HTERT RPE-1 (cell line): ENCODE measurements around the gene EFNA3.
"Not testable (repeated sequence)": the region's sequence is repeated elsewhere in the genome, so short reads cannot be mapped to it uniquely, and the experiment has no call there.

ENCODE experiments used
- in situ Hi-C: fragments of 300-500 bp; cut with MboI; formaldehyde crosslinking; loops from 4 replicates; pipeline ENCODE4 v1.14.3; 2020; ENCODE audit warnings: low sequenced_read_pairs

EFNA3 gene

GRCh38 chr1:155108296-155108695 lies 29.7 kb downstream of the EFNA3 start:
- in situ Hi-C loops: no loop called here

DNA sequence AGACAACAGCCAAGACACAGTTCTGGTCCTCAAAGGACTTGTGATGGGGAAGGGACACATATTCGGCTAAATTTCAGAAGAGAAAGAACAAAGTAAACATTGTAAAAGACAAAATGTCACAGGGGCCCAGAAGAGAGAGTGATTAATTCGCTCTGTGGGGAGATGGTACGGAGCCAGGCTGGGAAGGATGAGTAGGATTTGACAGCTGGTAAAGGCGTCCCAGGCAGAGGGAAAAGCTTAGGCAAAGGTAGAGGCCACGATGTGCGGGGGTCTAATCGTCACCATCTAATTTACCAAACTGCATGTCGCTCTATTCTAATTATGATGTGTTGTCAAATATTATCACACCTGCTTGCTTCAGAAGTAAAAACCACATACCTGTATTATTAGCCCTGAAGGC lies 31.7 kb downstream of the EFNA3 start:
- in situ Hi-C loops: no loop called here

- in situ Hi-C loops: no loop called here
Measured at GRCh38 chr1:155110826-155111225, 32.2 kb downstream of the EFNA3 start.

- in situ Hi-C loops: no loop called here
Measured at GRCh38 chr1:155113450-155113980, 34.9 kb downstream of the EFNA3 start.

- in situ Hi-C loops: no loop called here
Measured at GRCh38 chr1:155116113-155116764, 37.6 kb downstream of the EFNA3 start.

DNA sequence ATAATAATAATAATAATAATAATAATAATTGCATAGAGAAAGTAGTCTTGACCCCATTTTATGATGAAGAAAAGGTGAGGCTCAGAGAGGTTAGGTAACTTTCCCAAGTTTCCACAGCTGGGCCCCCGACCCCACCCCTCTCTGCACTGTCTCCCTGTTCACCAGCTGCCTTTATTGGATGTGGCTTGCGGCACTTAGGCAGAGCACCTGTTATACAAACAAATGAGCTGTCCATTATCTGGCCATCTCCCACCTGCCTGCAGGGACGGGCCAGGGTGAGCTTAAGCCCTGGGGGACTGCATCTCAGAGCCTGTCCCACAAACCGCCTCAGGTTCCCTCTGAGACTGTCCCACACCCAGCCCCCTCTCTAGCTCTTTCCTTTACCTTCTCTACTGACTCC lies 39.0 kb downstream of the EFNA3 start:
- in situ Hi-C loops: no loop called here

DNA sequence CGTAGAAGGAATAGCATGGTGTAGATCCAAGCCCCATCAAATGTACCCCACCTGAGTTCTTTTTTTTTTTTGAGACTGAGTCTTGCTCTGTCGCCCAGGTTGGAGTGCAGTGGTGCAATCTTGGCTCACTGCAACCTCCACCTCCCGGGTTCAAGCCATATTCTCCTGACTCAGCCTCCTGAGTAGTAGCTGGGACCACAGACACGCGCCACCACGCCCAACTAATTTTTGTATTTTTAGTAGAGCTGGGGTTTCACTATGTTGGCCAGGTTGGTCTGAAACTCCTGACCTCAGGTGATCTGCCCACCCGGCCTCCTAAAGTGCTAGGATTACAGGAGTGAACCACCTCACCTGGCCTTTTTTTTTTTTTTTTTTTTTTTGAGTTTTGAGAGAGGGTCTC lies 39.5 kb downstream of the EFNA3 start:
- in situ Hi-C loops: not testable (repeated sequence)

DNA sequence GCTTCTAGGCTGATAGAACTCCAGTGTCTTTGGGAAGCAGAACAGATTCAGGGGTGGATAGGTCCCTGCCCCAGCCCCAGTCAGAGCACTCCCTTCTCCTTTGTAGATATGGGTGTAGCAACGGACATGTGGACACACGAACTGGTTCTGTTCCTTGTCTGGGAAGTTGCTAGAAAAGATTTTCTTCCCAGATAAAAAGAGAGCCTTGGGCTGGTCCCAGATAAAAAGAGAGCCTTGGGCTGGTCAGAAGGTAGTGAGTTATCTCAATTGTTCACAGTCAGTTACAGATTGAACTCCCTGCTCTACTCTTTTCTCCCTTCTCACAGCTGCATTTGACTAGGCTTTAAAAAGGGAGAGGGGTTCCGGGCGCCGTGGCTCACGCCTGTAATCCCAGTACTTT lies 41.6 kb downstream of the EFNA3 start:
- in situ Hi-C loops: no loop called here

DNA sequence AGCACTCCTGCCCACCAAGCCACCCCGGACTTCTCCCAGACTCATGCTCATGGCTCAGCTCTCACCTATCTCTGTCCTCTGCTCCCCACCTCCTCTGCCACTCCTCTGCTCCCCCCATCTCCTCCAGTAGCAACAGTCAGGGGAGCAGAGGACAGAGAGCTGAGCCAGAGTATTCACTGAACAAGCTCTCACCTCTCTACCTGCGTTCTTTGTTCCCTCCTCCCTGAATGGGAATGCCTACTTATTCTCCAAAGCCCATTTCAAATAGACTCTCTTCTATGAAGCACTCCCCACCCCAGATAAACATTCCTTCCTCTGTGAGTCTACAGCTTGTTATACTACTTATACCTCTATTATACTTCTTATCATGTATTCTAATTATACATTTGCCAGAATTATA lies 42.6 kb downstream of the EFNA3 start:
- in situ Hi-C loops: no loop called here

DNA sequence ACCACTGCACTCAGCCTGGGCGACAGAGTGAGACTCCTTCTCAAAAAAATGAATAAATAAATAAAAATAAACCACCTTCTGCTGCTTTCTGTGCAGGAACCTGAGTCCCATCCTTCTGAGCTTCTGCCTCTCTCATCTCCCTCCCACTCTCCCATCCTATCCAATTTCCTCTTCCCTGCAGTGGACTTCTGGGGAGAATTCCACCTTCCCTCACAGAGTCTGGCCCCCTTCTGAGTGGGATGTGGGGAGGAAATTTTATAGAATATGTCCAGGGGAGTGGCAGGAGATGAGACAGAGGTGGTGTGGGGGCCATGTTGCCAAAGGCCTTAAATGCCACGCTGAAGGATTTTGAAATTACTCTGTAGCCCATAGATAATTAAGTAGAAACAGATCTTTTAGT lies 43.7 kb downstream of the EFNA3 start:
- in situ Hi-C loops: no loop called here

GRCh38 chr1:155123801-155124200 lies 45.2 kb downstream of the EFNA3 start:
- in situ Hi-C loops: no loop called here

- in situ Hi-C loops: no loop called here
Measured at GRCh38 chr1:155124503-155125463, 46.1 kb downstream of the EFNA3 start.

- in situ Hi-C loops: no loop called here
Measured at GRCh38 chr1:155125511-155125945, 46.9 kb downstream of the EFNA3 start.

DNA sequence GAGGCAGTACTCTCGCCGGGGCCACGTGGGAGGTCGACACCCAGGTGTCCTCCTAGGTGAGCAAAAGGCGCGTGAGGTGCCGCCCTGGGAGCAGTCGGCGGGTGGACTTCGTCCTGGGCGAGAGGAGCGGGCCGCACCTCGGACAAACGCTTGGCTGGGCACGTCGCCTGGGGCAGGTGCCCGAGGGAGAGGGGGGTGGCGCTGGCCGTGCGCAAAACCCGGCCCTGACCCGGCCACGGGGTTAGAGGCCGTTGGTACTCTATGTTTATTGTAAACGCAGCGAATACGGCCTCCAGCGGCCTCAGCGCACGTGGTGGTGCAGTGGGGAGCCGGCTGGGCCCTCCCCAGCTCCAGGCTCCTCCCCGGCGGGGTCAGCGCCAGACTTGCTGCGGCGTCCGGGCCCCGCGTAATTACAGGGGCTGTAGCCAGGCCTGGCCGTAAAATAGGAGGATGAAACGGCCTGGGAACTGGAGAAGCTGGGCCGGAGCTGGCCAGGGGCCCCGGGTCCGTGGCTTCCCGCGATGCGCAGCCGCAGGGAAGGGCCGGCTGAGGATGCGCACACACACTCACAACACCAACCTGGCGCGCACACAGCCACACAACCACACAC lies 47.4 kb downstream of the EFNA3 start:
- in situ Hi-C loops: no loop called here

DNA sequence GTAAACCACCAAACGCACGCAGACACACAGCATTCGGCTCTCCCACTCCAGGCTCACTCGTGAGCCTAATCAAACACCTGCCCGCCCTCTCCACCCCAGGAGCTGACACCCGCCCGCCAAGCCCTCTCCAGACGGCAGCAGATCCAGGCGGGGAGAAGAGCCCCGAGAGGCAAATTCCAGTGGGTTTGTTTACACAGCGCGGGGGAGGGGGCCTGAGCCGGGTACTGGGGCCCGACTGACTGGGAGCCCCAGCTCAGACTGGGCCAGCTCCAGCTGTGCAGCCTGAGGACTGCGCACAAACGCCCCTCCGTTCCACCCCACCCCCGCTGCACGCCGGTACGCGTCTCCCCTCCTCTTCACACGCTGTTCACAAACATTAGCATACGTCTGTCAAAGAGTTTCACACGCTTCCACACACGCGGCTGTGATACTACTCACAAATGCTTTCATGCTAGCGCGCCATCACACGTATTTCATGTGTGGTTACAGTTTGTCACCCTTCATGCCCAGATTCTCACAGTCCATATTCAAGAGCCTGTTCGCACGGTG lies 48.0 kb downstream of the EFNA3 start:
- in situ Hi-C loops: no loop called here

DNA sequence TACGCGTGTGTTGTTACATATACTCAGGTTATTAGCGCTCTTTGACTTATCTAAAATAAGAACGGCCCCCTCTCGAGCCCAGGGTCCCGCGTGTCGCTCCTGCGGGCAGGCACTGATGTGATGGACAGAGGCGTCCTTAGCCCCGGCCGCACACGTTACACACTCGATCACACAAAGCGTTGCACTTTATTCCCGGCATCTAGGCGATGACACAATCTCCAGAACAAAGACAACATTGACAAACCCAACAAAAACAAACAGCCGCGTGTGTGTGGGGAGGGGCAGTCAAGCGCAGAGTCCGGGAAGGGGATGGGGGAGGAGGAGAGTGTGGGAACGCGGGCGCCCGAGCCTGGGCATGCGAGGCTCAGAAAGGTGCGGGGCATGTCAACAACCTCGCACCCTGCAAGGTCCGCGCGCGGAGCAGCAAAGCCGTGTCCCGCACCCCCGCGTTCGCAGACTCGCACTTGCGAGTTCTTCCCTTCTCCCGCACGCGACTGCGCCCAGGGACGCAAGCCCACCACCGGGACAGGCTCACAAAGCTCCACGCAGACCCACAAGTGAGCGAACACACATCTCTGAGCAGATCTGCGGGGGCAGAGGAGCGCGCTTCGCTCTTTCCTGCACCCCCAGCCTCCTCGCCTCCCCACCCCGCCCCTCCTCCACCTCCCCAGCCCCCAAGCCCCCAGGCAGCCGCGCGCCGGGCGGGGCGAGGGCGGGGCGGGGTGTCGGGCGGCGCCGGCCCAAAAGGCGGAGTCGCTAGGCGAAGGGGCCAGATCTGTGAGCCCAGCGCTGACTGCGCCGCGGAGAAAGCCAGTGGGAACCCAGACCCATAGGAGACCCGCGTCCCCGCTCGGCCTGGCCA lies 48.7 kb downstream of the EFNA3 start, which contains the start of gene EFNA1:
Gene EFNA1 (plus strand): TSS at position 772 of the 862 bp plus-strand sequence. CDS start 102 bp downstream, outside the sequence.
- in situ Hi-C loops: no loop called here

- in situ Hi-C loops: no loop called here
Measured at GRCh38 chr1:155127967-155128754, 49.5 kb downstream of the EFNA3 start.

GRCh38 chr1:155128755-155129473 lies 50.3 kb downstream of the EFNA3 start:
- in situ Hi-C loops: no loop called here
